HG02588 (cell line): ENCODE measurements around the gene POLR1A.

ENCODE experiments used
- ATAC-seq: cut with Tn5 transposase; IDR thresholded peaks from one replicate; pipeline ENCODE4 v1.9.1; 2021; ENCODE audit warnings: mild to moderate bottlenecking, moderate library complexity; ENCODE audit not compliant: unreplicated experiment

Gene POLR1A

GRCh38 chr2:86097114-86097896 is 8.4 kb downstream of the POLR1A start:
- no peak for ATAC-seq

- no peak for ATAC-seq
These were observed 11.5 kb downstream of the POLR1A start for GRCh38 chr2:86094229-86094628.

- no peak for ATAC-seq
These were observed 17.5 kb downstream of the POLR1A start for GRCh38 chr2:86087936-86088850.

- ATAC-seq: no peak
These were observed 22.9 kb downstream of the POLR1A start for GRCh38 chr2:86082756-86083155.

- ATAC-seq: no peak
These were observed 24.0 kb downstream of the POLR1A start for GRCh38 chr2:86081724-86082123.

GRCh38 chr2:86079981-86080911 is 25.4 kb downstream of the POLR1A start:
- peak; percentile 76 for ATAC-seq

- ATAC-seq: no peak
These were observed 26.7 kb downstream of the POLR1A start for GRCh38 chr2:86078774-86079545.

GRCh38 chr2:86075886-86076285 is 29.8 kb downstream of the POLR1A start:
- ATAC-seq: no peak

- ATAC-seq: no peak
These were observed 30.9 kb downstream of the POLR1A start for GRCh38 chr2:86074811-86075210.

GRCh38 chr2:86074256-86074655 is 31.4 kb downstream of the POLR1A start:
- ATAC-seq: no peak

GRCh38 chr2:86073225-86073624 is 32.5 kb downstream of the POLR1A start:
- no peak for ATAC-seq

GRCh38 chr2:86072271-86072858 is 33.3 kb downstream of the POLR1A start:
- ATAC-seq: peak; percentile 65

GRCh38 chr2:86070868-86071267 is 34.8 kb downstream of the POLR1A start:
- no peak for ATAC-seq

GRCh38 chr2:86069783-86070339 is 35.8 kb downstream of the POLR1A start:
- ATAC-seq: no peak

- no peak for ATAC-seq
These were observed 36.5 kb downstream of the POLR1A start for GRCh38 chr2:86069091-86069685.

GRCh38 chr2:86068648-86069047 is 37.0 kb downstream of the POLR1A start:
- ATAC-seq: no peak

GRCh38 chr2:86068136-86068588 is 37.5 kb downstream of the POLR1A start:
- no peak for ATAC-seq

- no peak for ATAC-seq
These were observed 38.8 kb downstream of the POLR1A start for GRCh38 chr2:86066915-86067314.

GRCh38 chr2:86066007-86066578 is 39.6 kb downstream of the POLR1A start:
- ATAC-seq: no peak
